Stomach (tissue), 4 donors: ENCODE measurements around the gene PDE3A.

Source experiments
- POLR2A ChIP-seq, 4 donors: fragments of 450-650 bp; IDR thresholded peaks; one replicate each; pipeline ENCODE4 v1.6.1; 2016; ENCODE audit warnings: antibody characterized with exemption in 4 of 4, control low read depth in 2 of 4, mild to moderate bottlenecking in 1 of 4, moderate library complexity in 1 of 4
- POLR2AphosphoS5 ChIP-seq, 3 donors: sonication (generic); formaldehyde crosslinking; IDR thresholded peaks; one replicate each; pipeline ENCODE4 v1.6.1; 2016; ENCODE audit warnings: antibody characterized with exemption in 3 of 3
- TF ChIP-seq, protein P1 (sequence below), 7 experiments: fragments of 450-650 bp in 4 of 7; fragments of 200-600 bp in 3 of 7; sonication (generic) in 3 of 7; IDR thresholded peaks; one replicate each; pipeline ENCODE4 v1.5.1; 2016 to 2019; ENCODE audit warnings: antibody characterized with exemption in 7 of 7, control low read depth in 2 of 7, mild to moderate bottlenecking in 1 of 7

DNA sequence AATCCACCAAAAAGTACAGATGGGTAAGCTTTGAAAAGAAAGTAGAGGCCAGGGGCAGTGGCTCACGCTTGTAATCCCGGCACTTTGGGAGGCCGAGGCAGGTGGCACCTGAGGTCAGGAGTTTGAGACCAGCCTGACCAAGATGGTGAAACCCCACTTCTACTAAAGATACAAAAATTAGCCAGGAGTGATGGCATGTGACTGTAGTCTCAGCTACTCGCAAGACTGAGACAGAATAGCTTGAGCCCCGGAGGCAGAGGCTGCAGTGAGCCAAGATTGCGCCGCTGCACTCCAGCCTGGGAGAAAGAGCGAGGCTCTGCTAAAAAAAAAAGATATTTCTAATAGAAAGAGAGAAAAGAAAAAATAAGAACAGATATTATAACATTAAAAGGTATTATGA is 192.6 kb downstream of the PDE3A start:
- TF ChIP-seq, protein P1, sequence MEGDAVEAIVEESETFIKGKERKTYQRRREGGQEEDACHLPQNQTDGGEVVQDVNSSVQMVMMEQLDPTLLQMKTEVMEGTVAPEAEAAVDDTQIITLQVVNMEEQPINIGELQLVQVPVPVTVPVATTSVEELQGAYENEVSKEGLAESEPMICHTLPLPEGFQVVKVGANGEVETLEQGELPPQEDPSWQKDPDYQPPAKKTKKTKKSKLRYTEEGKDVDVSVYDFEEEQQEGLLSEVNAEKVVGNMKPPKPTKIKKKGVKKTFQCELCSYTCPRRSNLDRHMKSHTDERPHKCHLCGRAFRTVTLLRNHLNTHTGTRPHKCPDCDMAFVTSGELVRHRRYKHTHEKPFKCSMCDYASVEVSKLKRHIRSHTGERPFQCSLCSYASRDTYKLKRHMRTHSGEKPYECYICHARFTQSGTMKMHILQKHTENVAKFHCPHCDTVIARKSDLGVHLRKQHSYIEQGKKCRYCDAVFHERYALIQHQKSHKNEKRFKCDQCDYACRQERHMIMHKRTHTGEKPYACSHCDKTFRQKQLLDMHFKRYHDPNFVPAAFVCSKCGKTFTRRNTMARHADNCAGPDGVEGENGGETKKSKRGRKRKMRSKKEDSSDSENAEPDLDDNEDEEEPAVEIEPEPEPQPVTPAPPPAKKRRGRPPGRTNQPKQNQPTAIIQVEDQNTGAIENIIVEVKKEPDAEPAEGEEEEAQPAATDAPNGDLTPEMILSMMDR (IDR thresholded peaks at IDR 0.05), result no peak
- TF ChIP-seq POLR2A (IDR thresholded peaks at IDR 0.05), result no peak
- no peak for TF ChIP-seq POLR2AphosphoS5 (IDR thresholded peaks at IDR 0.05)
